Ovary (tissue), 3 donors: ENCODE measurements around the gene HINT2.

Experiments
- POLR2A ChIP-seq: fragments of 450-650 bp; IDR thresholded peaks from one replicate; pipeline ENCODE4 v1.6.1; 2017; ENCODE audit warnings: antibody characterized with exemption, mild to moderate bottlenecking, moderate library complexity
- TF ChIP-seq, protein P1 (sequence below), 3 donors: fragments of 450-650 bp in 2 of 3; fragments of 200-600 bp in 1 of 3; IDR thresholded peaks; one replicate each; pipeline versions ENCODE4 v1.5.1 to v1.8.0; 2016 to 2022; ENCODE audit warnings: antibody characterized with exemption in 3 of 3, mild to moderate bottlenecking in 1 of 3
- donor health status: DM: no; HTN: no; CAD: no.

DNA sequence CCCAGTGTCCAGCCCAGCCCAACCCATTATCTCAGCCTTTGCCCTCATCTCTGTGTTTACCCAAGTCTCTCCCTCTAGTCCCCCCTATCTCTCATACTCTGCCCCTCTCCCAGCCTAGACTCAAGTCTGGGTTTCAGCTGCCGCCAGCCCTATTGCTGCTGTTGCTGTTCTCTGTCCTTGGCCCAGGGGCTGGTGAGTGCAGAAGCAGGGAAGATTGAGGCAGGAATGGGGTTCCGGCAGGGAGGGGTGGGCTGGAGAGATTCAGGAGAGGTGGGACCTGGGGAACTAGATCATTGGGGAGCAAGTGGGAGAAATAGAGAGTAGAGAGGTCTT, 14.9 kb upstream of the HINT2 start:
- TF ChIP-seq POLR2A, result no peak
- TF ChIP-seq, protein P1, sequence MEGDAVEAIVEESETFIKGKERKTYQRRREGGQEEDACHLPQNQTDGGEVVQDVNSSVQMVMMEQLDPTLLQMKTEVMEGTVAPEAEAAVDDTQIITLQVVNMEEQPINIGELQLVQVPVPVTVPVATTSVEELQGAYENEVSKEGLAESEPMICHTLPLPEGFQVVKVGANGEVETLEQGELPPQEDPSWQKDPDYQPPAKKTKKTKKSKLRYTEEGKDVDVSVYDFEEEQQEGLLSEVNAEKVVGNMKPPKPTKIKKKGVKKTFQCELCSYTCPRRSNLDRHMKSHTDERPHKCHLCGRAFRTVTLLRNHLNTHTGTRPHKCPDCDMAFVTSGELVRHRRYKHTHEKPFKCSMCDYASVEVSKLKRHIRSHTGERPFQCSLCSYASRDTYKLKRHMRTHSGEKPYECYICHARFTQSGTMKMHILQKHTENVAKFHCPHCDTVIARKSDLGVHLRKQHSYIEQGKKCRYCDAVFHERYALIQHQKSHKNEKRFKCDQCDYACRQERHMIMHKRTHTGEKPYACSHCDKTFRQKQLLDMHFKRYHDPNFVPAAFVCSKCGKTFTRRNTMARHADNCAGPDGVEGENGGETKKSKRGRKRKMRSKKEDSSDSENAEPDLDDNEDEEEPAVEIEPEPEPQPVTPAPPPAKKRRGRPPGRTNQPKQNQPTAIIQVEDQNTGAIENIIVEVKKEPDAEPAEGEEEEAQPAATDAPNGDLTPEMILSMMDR (IDR thresholded peaks at IDR 0.05), result no peak
